Subcutaneous adipose tissue (tissue), 4 donors: ENCODE results near the gene BRD3. TPM values are rescaled to one million over a fixed set of nuclear protein-coding genes. Genes with fewer than 3 reads are reported as not detected.

Experiments
- CTCF ChIP-seq: fragments of 450-650 bp; IDR thresholded peaks from one replicate; pipeline ENCODE4 v1.5.1; 2016; ENCODE audit warnings: low read depth, mild to moderate bottlenecking, control low read depth, antibody characterized with exemption, moderate library complexity
- total RNA-seq, 4 donors: library from RNA; depleted of rRNA; stranded (reverse); fragments of >200 nt; gene quantifications; one replicate each; pipeline ENCODE4 v1.1.0, GENCODE V29; 2016

BRD3 gene
- total RNA-seq, 4 donors from 2014 or later: 18.7 to 67.4 (median 22.1) TPM

- TF ChIP-seq CTCF: no peak
Observed at GRCh38 chr9:134089972-134090371, 22.1 kb upstream of the BRD3 start.

- no peak for TF ChIP-seq CTCF
Observed at GRCh38 chr9:134088063-134088725, 20.4 kb upstream of the BRD3 start.

GRCh38 chr9:134085674-134086073 lies 17.8 kb upstream of the BRD3 start:
- no peak for TF ChIP-seq CTCF

GRCh38 chr9:134083451-134083850 lies 15.6 kb upstream of the BRD3 start:
- no peak for TF ChIP-seq CTCF

- no peak for TF ChIP-seq CTCF
Observed at GRCh38 chr9:134076644-134077043, 8.8 kb upstream of the BRD3 start.

- TF ChIP-seq CTCF: no peak
Observed at GRCh38 chr9:134073500-134073899, 5.7 kb upstream of the BRD3 start.

GRCh38 chr9:134071149-134071548 lies 3.3 kb upstream of the BRD3 start:
- TF ChIP-seq CTCF: no peak
